GM18517 (cell line): ENCODE results near the gene ENAH.
"Not testable (repeated sequence)": the region's sequence is repeated elsewhere in the genome, so short reads cannot be mapped to it uniquely, and the experiment has no call there.

Experiments
- ATAC-seq: cut with Tn5 transposase; IDR thresholded peaks from one replicate; pipeline ENCODE4 v1.9.1; 2021; ENCODE audit warnings: mild to moderate bottlenecking, moderate library complexity; ENCODE audit not compliant: unreplicated experiment

Gene ENAH

DNA sequence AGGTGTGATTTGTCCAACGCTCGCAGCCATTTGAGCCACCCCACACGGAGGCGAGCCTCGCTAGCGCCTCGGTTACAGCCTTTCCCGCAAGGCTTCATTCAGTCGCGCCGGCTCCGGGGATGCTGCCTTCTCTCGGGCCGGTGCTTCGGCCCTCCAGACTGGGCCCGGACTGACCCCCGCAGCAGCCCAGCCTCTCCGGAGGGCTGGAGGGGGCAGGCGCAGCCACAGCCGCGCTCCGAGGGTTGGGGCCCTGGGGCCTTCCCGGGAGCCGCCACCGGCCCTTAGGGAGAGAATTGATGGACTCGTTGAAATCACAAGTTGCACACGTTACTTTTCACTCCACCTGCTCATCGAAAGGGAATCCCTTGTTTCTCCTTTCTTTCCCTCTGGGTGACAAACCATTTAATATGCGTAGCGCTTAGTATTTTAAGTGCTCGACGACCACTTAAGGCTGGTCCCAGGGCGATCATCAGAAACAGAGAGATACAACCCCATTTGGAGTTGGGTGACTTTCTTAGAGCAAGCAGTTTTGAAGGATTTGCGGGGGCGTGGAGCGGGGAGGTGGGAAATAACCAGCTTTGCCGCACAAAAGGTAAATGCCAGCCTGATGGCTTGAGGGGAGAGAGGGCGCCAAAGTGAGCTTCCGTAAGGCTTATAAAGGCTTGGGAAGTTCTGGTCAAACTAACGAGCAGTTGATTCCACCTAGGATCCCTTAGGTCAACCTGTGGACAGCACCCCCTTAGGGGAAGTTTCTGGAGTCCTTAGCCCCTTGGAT lies 24.6 kb upstream of the ENAH start:
- no peak for ATAC-seq

- ATAC-seq = no peak
Measured at GRCh38 chr1:225674381-225674780, 21.5 kb upstream of the ENAH start.

DNA sequence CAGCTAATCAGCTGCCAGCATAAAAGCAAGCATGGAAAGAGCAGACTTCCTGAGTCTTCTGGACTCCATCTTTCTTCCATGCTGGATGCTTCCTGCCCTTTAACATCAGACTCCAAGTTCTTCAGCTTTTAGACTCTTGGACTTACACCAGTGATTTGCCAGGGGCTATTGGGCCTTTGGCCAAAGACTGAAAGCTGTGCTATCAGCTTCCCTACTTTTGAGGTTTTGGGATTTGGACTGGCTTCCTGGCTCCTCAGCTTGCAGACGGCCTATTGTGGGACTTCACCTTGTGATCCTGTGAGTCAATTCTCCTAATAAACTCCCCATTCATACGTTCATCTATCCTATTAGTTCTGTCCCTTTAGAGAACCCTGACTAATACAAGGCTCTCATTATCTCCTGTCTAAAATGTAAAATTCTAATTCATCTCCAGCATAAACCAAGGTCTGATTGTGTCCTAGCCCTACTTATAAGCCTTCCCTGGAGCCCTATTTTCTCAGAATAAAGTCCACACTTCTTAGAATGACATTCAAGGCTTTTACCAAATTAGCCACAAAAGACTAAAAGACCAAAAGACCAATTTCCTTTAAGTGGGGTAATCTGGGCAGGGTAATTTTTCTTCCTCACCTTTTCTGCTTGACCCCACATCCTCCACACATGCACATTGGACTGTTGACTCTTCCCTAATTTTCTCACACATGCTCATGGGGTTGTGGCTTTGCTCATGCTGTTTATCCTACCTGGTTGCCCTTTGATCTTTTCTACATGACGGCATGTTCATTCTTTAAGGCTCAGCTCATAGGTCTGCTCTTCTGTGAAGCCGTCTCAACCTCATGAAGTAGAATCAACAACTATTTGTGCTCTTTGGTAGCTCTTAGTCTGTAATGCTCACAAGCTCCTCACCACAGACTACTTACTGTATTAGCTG lies 18.1 kb upstream of the ENAH start:
- no peak for ATAC-seq

DNA sequence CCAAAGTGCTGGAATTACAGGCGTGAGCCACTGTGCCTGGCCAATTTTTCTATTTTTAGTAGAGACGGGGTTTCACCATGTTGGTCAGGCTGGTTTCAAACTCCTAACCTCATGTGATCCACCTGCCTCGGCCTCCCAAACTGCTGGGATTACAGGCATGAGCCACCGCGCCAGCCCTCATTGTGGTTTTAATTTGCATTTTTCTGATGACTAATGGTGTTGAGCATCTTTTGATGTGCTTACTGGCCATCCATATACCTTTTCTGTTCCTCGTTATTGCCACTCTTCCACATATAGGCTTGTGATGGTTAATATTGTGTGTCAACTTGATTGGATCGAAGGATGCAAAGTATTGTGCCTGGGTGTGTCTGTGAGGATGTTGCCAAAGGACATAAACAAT lies 17.4 kb upstream of the ENAH start:
- ATAC-seq = no peak

GRCh38 chr1:225668222-225668621 lies 15.3 kb upstream of the ENAH start:
- no peak for ATAC-seq

DNA sequence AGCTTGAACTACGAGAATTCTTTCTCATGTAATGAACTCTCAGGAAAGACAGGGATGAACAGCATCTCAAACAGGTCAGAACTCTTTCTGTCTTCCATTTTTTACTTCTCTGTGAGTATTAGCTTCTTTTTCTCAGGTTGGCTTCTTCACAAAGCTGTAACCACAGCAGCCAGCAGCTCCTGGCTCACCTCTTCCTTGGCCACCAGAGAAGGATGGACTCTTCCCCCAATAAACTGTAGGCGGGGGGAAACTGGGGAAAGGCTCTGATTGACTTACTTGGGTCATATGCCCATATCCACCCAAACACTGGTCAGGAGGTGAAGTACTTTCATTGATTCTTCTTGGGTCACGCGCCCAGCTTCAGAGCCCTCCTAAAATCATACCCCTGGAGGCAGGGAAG lies 14.4 kb upstream of the ENAH start:
- no peak for ATAC-seq

DNA sequence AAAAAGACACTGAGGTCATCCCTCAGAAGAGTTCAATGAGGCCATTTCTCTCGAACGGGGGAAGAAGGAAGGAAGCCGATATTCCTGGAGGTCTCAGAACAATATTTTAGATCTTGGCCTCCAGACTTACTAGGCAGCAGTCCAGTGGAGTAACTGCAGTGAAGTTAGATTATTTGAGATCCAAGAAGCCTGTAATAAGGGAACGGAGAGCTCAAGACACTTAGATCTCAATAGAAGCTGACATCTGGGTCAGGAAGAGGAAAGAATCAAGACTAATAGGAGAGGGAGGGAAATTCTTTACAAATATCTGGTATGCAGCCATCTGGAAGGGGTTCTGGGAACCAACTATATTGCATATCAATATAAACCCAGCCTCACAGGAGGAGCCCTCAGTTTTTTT lies 13.6 kb upstream of the ENAH start:
- no peak for ATAC-seq

DNA sequence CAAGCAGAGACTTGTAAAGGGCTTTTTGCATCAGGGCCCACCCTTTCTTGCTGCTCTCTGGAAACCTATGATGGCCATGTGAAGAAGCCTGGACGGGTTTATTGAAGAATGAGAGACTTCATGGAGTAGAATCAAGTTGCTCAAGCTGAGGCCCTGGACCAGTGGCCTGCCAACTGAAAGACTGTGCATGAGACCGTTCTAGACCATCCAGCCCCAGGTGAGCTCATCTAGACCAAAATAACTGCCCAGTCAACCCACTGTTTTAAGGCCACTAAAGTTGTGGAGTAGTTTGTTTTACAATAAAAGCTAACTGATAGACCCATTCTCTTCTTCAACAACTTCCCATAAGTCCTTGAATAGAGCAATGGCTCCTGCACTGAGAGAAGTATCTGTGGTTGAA lies 11.8 kb upstream of the ENAH start:
- ATAC-seq = no peak

- ATAC-seq = no peak
Measured at GRCh38 chr1:225662155-225662554, 9.2 kb upstream of the ENAH start.

DNA sequence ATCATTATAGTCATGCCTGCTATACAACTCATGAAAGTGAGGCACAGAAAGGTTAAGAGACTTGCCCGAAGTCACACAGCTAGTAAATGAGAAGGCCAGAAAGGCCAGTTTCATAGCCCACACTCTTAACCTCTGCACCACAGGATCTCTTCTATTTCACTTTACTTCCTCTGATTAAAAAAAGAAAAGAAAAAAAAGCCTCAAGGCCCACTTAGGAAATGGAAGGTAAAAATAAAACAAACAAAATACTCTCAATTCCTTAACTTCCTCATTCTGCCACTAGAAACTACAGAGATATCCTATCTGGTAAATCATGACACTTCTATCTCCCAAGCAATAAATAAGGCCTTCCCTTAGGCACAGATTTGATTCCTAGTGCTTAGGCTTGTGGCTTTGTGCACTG lies 7.6 kb upstream of the ENAH start:
- no peak for ATAC-seq

- ATAC-seq = no peak
Measured at GRCh38 chr1:225658041-225658440, 5.1 kb upstream of the ENAH start.

DNA sequence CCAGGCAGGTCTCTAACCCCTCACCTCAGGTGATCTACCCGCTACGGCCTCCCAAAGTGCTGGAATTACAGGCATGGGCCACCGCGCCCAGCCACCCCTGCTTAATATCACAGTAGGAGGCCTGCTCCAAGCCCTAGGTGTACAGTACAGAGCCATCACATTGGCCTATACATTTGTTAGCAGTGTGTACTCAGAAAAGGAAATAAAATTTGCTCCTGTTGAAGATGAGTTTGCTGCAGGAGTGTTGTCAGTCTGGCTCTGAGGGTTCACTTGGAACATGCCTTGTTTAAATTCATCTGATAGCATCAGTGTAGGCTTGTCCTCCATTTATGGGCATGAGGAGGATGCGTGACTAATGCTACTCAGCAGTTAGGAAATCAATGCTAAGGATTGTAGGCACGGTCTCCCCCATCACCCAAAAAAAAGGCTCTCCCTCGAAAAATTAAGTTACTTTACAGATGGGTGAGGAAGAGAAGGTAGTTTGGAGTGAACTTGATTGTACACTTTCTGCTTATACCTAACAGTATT lies 4.6 kb upstream of the ENAH start:
- ATAC-seq = no peak

DNA sequence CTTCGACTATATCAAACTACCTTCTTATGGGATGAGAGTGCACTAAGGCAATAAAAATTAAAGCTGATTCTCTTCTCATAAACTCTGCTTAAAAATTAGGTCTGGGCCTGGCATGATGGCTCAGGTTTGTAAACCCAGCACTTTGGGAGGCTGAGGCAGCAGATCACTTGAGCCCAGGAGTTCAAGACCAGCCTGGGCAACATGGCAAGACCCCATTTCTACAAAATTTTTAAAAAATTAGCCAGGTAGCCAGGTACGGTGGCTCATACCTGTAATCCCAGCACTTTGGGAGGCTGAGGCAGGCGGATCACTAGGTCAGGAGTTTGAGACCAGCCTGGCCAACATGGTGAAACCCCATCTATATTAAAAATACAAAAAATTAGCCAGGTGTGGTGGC lies 3.3 kb upstream of the ENAH start:
- not testable (repeated sequence) for ATAC-seq

DNA sequence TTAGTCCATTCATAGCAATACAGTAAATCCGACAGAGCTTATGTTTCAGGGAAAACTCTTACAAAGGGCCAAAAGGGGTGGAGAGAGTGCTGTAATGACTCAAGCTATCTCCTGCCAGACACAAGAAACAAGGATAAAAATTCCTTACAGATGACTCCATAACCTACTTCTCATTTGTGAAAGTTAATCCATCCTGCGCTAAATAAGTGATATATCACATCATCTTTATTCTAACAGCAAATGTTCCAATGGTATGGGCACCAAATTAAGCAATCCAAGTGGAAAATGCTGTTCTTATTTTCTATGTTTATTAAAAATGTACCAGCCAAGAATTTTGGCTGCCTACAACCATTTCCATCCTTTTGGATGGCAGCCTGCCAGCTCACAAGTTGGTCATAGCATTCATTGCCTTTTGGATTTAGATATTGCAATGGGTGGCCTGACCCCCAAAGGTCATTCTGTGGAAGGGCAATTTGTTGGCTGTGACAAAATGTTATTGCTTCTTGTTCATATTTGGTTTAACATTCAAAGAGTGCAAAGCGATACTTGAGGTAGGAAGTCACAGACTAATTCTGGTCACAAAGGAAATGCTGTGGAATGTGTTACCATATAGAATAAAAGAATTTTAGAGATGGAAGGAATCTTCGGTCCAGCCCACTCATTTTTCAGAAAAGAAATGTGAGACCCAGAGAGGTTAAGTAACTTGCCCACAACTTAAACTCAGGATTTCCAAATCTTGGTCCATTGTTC lies 2.8 kb upstream of the ENAH start:
- ATAC-seq = no peak

DNA sequence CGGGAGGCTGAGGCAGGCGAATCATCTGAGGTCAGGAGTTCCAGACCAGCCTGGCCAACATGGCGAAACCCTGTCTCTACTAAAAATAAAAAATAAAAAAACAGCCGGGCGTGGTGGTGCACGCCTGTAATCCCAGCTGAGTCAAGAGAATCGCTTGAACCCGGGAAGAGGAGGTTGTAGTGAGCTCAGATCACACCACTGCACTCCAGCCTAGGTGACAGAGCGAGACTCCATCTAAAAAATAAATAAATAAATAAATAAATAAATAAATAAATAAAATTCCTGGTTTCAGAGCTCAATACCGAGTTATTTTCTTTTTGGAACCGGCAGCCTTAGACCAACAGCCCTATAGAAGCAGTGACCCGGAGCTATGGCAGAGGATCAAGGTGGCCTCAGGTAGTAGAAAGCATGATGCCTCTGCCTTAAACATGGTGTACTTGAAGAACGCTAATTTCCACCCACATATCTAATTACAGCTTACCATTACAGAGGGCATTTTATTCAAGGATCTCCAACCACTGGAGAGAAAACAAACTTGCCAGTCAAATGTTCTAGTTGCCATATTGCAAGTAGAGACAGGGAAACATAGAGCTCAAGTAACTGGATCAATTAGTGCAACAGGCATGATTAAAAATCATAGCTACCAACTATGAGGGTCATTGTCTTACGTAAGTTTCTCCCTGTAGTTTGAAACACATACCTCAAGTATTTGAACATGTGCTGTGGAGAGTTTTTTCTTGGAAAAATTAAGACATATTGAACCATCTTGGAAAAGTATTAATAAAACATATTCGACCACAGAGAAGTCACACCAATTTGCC lies 2.0 kb upstream of the ENAH start:
- ATAC-seq = no peak

DNA sequence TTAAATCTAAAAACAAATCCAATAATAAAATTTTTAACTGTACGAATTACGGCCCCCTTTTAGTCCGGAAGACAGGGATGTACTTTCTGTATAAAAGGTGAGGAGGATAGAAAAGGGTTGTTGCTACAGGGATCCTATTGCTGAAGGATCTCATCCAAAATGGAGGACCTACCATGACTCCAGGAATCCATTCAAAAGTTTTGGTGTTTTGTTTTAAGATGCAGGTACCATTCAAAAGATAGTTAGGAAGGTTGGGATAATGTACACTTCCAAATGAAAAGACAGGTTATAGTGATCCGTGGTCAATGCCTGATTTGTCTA lies 1.3 kb upstream of the ENAH start:
- ATAC-seq = no peak

DNA sequence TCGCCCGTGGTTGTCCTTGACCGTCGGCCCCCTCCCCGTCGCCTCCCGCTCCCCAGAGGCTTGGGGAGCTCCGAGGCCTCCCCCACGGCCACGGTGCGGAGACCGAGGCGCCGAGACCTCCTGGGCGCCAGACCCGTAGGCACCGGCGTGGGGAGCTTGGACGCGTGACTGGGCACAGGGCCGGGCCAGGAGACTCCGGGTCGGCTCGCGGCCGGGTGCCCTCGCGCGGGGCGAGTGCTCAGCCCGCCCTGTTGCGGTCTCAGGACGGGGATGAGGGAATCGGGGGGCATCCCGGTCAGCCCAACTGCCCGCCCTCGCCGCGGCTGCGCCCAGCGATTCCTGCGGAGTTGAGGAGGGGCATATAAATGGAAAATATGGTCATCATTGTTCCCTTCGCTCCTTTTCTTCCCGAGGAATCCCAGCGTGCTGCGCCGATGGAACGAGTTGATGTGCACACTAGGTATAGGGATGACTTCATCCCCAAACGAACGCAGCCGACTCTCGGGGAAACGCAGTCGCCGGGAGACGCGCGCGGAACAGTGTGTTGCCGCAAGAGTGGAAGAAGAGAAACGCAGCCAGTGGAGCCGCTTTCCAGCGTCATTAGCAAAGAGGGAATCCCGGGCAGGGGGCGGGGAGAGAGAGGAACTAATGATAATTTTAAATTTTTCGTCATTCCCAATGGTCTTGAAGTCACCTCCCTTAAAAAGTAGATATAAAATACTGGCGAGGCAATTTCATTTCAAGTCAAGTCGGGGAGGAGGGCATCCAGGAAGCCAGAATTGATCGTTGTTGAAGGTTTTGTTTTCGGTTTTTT lies 747 bp upstream of the ENAH start:
- no peak for ATAC-seq

- ATAC-seq = no peak
Measured at GRCh38 chr1:225651872-225652728, 823 bp downstream of the ENAH start.

GRCh38 chr1:225651376-225651871 lies 1.5 kb downstream of the ENAH start:
- ATAC-seq = no peak
